ENCODE measurements around the gene RNF157.

Gene RNF157

DNA sequence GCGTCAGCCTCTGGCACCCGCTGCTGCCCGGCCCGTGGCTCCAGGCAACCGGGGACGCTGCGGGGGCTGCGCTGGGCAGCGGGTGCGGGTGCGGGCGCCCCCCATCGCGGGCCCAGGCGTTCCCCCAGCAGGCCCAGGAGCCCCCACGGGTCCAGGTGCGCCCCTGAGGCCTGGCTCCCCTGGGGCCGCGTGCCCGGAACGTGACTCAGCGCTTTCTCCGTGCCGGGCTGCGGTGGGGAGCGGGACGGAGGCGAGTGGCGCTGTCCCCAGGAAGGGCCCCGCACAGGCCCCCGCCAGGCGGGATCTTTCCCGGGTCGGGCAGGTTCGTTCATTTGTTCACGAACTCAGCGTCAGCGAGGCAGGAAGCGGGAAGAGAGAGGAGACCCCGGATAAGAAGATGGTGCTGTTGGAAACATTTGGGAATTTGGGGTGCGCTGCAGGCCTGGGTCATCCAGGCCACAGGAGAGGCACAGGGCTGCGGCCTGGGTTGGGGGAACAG, 118.3 kb downstream of the RNF157 start:
- DNase-seq: no peak

DNA sequence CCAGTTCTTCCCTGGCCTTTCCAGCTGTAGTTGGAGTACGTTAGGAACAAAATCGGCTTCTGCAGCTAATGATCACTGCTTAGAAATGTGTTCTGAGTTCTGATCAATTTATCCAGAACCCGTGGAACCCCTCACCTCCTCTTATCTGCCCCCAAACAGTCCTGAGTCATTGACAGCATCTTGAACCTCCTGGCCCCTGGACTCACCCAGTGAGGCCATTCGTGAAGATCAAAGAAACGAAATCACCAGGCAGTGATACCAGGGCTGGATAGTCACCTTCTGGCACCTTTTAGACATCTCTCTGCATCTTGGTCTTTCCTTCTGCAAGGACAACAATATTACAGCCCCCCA, 119.7 kb downstream of the RNF157 start:
- DNase-seq: no peak

DNA sequence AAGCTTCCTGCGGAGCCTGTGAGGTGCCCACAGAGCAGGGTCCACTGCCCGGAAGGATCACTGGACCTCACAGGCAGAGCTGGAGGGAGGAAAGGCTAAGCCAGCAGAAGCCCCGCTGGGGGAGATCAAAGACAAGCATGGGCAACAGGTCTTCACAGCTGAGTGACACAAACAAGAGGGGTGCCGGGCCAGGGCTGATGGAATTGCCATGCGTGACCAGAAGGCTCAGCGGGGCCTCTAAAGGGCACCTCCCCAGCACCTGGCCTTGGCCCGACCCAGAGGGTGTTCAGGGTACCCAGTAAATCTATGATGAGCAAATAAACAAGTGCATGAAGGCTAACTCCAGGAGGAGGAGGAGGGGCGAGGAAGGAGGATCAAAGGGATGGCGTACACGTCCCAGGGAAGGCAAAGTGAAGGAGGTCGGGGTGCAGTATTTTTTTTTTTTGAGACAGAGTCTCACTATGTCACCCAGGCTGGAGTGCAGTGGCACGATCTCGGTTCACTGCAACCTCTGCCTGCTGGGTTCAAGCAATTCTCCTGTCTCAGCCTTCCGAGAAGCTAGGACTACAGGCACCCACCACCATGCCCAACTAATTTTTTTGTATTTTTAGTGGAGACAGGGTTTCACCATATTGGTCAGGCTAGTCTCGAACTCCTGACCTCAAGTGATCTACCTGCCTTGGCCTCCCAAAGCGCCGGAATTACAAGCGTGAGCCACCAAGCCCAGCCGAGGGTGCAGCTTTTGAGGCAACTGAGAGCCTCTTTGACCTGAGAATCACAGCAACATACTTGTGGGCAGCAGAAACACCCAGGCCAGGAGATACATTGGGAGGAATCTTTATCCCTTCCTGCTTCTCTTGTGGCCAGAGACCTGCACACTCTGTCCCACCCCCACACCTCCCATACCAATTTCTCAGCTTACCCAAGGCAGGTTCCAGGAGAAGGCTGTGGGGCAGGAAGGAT, 120.6 kb downstream of the RNF157 start:
- no peak for DNase-seq

DNA sequence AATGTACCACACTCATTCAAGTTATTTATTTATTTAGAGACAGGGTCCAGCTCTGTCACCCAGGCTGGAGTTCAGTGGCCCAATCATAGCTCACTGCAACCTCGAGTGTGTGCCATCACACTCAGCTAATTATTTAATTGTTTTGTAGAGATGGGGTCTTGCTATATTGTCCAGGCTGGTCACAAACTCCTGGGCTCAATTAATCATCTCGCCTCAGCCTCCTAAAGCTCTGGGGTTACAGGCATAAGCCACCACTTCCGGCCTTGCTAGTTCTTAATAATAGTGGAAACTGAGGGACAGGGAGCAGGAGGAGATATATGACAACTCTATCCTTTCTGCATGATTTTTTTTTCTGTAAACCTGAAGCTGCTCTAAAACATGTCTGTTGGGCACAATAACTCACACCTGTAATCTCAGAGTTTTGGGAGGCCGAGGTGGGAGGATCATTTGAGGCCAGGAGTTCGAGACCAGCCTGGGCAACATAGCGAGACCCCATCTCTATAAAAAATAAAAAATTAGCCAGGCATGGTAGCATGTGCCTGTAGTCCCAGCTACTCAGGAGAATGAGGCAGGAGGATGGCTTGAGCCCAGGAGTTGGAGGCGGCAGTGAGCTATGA, 125.0 kb downstream of the RNF157 start:
- DNase-seq: no peak

DNA sequence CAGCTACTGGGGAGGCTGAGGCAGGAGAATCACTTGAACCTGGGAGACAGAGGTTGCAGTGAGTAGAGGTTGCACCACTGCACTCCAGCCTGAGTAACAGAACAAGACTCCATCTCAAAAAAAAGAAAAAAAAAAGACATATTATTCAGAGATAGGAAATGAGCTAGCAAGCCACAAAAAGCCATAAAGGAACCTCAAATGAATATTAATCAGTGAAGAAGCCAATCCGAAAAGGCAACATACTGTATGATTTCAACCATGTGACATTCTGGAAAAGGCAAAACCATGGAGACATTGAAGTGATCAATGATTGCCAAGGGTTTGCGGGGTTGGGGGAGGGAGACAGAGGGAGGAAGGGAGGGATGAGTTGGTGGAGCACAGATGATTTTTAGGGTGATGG, 128.3 kb downstream of the RNF157 start:
- no peak for DNase-seq

DNA sequence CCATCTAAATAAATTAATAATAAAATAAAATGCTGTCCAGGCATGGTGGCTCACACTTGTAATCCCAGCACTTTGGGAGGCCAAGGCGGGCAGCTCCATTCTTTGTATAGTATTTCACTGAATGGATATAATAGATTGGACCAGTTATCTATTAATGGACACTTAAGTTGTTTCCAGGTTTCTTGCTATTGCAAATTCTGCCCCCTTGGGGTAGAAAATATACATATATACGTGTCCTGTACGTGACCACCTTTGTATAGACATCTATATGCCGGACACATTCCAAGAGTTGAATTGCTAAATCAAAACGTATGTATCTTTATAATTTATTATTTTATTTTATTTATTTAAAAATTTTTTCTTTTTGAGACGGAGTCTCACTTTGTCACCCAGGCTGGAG, 132.8 kb downstream of the RNF157 start:
- no peak for DNase-seq

DNA sequence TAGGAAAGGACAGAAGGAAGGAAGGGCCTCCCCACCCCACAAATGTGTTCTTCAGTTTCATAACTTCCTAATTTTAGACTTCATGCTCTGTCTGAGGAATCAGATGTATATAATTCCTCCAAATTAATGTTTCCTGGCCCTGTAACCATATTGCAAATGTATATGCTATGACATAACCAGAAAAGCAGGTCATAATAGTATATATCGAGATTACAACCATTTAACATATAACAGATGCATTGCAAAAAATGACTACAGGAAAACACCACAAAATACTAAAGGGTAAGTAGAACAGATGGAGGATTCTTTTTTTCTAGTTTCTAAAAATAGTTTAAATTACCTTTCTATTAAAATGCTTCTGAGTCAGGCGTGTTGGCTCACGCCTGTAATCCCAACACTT, 133.6 kb downstream of the RNF157 start:
- DNase-seq: no peak

DNA sequence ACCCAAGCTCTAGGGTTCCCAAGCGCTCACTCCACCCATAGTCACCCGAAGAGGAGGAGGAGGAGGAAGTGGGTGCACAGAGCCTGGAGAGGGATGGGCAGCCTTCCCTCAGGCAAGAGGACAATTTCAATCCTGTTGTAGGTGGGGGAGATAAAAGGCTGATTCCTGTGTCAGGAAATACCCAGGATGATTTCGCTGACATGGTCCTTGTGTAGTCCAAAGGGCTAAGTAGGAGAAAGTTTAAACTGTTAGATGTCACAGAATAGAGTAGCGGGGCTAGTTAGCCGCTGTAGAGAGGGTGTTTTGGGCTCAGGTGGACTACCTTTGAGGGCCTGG, 135.4 kb downstream of the RNF157 start:
- no peak for DNase-seq

DNA sequence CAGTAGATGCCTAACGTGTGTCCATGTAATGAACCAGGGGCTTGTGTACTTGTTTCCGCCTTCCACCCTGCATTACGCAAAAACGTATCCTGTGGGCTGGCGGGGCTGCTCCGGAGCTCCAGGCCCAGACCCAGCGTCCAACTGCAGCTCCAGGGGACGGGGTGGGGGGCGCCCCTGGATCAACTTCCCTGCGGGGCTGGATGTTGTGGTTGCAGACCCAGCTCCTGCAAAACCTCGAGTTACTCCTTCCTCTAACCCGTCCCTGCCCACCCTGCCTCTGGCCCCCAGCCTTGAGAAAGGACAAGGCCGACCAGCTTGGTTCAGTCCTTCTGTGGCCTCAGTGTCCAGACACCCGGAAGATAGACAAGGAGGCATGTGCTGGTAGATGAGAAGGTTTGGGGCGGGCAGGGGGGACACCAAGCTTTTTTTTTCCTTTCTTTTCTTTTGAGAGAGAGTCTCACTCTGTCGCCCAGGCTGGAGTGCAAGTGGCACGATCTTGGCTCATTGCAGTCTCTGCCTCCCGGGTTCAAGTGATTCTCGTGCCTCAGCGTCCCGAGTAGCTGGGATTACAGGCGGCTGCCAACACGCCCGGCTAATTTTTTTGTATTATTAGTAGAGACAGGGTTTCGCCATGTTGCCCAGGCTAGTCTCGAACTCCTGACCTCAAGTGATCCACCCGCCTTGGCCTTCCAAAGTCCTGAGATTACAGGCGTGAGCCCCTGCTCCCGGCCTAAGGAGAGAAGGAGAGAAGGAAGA, 136.0 kb downstream of the RNF157 start:
- DNase-seq: no peak

DNA sequence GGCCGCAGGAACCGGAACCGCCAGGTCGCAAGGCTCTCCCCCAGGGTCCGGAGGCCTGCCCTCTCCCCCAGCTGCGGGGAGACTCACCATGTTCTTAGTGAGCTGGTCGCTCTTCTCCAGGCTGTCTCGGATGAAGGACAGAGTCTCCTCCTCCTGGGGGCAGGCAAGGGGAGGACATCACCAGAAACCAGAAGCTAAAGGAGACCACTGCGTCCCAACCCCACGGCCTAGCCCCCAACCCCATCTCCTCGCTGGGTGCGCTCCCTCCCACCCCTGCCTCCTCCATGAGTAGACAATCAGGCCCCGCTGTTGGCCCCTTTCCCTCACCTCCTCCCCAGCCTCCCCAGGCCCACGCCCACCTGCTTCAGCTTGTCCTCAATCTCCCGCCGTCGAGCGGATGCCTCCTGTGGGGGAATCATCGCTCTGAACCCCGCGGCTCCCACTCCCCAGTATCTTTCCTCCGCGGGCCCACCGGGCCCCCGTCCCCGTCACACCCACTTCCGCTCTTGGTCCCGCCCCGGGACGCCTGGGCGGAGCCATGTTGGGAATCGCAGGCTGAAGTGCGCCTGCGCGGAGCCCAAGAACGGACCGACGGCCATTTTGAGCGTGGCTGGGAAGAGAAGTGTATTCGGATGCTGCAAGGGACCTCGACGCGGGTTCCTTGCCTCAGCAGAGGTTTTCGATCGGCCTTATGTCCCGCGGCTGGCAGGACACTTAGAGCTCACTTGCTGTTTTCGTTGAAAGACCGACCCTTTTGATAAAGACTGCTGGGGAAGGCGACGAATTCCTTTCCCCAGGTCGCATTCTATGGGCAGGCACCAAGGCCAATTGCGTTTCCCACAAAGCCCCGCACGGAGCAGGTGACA, 136.8 kb downstream of the RNF157 start, which contains the start of gene EXOC7:
TSS of gene EXOC7 (minus strand) at position 514 of the 866 bp plus-strand sequence. CDS start at position 419, 95 bp downstream.
- peak; percentile 83 for DNase-seq

DNA sequence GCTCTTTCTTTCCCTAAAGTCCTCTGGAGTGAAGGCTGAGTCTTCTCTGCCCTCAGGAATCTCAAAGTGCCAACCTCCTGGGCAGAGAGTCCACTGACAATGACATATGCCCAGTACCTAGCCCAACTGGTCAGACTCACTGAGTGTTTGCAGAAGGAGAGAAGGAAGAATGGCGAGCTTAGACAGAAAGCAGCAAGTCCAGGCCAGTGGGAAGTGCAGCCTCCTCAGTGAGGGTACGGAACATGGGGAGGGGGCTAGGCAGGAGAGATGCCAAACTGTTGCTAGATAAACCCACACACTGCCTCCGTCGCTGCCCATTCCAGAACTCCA, 137.4 kb downstream of the RNF157 start:
- DNase-seq: no peak

DNA sequence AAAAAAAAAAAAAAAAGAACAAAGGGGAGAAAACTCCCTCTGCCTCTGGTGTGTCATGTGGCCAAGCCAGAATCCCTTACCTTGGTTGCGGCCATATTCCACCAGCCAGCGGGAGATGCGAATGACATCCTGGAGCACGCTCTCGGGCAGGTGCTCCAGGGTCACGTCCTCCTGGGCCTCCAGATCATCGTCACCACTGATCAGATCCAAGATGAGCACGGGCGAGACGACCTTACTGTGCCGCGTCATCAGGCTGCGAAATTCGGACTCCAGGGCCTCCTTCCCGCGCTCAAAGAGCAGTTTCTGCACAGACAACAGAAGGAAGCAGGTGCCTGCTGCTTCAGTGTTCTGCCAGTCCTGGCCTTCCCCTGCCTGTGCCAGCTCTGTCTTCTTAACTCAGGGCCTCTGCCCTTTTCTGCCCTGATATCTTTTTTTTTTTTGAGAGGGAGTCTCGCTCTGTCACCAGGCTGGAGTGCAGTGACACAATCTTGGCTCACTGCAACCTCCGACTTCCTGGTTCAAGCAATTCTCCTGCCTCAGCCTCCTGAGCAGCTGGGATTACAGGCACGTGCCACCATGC, 142.5 kb downstream of the RNF157 start:
- DNase-seq: no peak

DNA sequence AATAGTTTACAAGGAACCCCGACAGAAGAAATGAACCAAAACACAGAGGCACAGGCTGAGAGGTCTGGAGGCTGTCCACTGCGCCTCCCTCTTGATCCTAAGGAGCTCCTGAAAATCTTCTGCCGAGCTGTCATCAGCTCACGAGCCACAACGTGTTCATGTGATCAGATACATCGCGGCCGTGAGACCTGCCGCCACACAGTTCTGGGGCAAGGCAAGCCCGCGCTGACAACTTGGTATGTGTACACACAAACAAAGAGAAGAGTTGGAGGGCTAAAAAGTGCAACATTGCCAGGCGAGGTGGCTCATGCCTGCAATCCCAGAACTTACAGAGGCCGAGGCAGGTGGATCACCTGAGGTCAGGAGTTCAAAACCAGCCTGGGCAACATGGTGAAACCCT, 144.3 kb downstream of the RNF157 start:
- DNase-seq: no peak

DNA sequence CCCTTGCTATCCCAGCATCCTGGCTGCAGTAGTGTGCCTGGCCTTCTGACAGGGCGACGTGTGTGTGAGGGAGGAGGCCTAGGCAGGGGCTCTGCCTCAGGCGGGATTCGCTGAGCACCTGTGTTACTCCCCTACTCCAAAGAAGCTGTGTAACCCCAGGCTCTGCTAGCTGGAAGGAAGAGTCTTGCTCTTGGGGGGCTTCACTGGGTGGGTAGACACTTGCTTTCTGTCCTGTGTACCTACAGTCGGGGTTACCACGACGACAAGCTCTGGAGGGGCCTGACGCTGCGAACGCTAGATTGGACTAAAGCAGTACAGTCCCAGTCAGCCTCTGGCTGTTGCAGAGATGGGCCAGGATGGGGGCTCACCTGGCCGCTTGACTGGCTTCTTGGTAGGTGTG, 146.2 kb downstream of the RNF157 start:
- no peak for DNase-seq

DNA sequence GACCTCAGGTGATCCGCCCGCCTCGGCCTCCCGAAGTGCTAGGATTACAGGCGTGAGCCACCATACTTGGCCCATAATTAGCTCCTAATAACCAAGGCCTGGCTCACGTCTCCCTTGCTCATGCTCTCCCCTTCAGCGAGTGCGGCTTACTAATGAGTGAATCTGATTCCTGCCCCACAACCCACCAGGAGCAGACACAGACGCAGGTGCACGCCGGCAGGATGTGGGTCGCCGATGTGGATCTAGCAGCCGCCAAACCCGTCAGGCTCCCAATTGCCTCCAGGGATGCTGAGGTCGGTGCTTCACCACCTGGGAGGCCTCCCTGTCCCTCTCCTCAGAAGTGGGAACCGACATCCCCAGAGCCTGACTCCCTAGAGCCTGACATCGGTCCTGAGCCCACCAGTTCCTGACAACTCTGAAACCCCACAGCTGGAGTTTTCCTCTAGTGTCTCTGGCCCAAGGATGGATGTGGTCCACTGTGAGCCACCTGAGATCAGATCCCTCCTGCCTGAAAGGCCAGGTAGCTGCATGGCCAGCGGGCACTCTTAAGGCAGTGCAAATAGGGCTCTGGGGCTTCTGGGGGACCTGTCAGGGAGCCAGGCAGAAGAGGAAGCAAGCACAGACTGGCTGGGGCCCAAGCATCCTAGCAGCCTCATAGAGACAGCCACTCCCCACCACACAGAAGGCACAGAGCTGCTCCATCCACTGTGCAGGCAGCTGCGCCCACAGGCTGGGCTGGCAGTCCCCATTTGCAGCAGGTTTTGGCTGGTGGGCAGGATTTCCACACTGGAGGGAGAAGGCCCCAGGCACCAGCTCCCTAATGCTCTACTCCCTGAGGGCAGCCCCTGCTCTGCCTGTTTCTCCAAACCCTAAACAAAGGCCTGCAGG, 147.5 kb downstream of the RNF157 start:
- no peak for DNase-seq

Data from NCI-H2107 (cell line).